Peyer's patch (tissue), 4 donors: ENCODE results near the gene SMG6. TPM values are rescaled to one million over a fixed set of nuclear protein-coding genes. Genes with fewer than 3 reads are reported as not detected.
A peak's percentile ranks its signal among the peaks of the same experiment; 100 is the strongest.

Source experiments
- DNase-seq, 3 donors: peaks; one replicate each; pipeline ENCODE4 v3.0.0-alpha.2; 2017 to 2019
- H3K27ac ChIP-seq, 4 donors: fragments of 200-600 bp; sonication (generic); one replicate each; pipeline ENCODE4 v1.5.1; 2016 to 2019
- H3K27me3 ChIP-seq, 2 donors: fragments of 200-600 bp; sonication (generic); one replicate each; pipeline ENCODE4 v1.5.1; 2019
- H3K36me3 ChIP-seq, 3 donors: fragments of 200-600 bp; sonication (generic); one replicate each; pipeline ENCODE4 v1.5.1; 2016 to 2019
- H3K4me1 ChIP-seq, 4 donors: fragments of 200-600 bp; sonication (generic); one replicate each; pipeline ENCODE4 v1.5.1; 2016 to 2019
- H3K4me3 ChIP-seq, 4 donors: fragments of 200-600 bp; sonication (generic); 1 replicate in 3 of 4; 2 replicates in 1 of 4; pipeline ENCODE4 v1.5.1; 2016 to 2019; ENCODE audit warnings: mild to moderate bottlenecking in 1 of 4
- H3K9me3 ChIP-seq, 4 donors: fragments of 200-600 bp; sonication (generic); one replicate each; pipeline ENCODE4 v1.5.1; 2016 to 2019; ENCODE audit warnings: mild to moderate bottlenecking in 1 of 4
- POLR2A ChIP-seq, 2 donors: fragments of 450-650 bp; IDR thresholded peaks; one replicate each; pipeline ENCODE4 v1.5.1; 2017; ENCODE audit warnings: antibody characterized with exemption in 2 of 2, mild to moderate bottlenecking in 2 of 2, moderate library complexity in 2 of 2
- total RNA-seq, 4 donors: library from RNA; depleted of rRNA; stranded (reverse); fragments of >200 nt; gene quantifications; one replicate each; pipeline ENCODE4 v1.1.0, GENCODE V29; 2016
- TF ChIP-seq, protein P1 (sequence below), 6 experiments: fragments of 450-650 bp in 4 of 6; fragments of 200-600 bp in 2 of 6; sonication (generic) in 1 of 6; IDR thresholded peaks; one replicate each; pipeline ENCODE4 v1.5.1; 2017 to 2019; ENCODE audit warnings: antibody characterized with exemption in 6 of 6, mild to moderate bottlenecking in 3 of 6, moderate library complexity in 1 of 6

SMG6 gene
- total RNA-seq, 4 donors from 2014 or later, result 33.3 to 139 (median 67.4) TPM

DNA sequence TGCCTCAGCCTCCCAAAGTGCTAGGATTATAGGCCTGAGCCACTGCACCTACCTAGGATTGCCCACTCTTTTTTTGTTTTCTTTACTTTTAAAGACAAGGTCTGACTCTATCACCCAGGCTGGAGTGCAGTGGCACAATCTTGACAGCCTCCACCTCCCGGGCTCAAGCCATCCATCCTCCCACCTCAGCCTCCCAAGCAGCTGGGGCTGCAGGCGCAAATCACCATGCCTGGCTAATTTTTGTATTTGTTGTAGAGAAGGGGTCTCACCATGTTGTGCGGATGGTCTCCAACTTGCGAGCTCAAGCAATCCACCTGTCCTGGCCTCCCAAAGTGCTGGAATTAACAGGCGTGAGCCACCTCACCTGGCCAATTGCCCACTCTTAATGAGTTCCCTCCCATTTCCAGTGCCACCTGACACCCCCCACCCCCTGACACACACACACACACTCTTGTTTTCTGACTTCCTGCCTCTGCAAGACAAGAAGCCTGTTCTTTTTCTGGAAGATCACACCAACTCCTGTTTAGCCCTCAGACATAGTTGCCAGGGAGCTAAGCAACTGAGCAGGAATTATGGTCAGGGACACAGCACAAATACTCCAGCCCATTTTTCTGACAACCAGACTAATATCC, 259.2 kb downstream of the SMG6 start:
- no peaks in the 10 kb centered on the region for H3K27me3 ChIP-seq
- no peak overlapping the region for H3K4me3 ChIP-seq
- no peak overlapping the region for H3K27ac ChIP-seq
- DNase-seq, result no peak
- H3K9me3 ChIP-seq, result no peaks in the 10 kb centered on the region
- peaks cover 0 to 7% (median 0%) of the 10 kb centered on the region in 3 donors for H3K36me3 ChIP-seq
- TF ChIP-seq, protein P1, sequence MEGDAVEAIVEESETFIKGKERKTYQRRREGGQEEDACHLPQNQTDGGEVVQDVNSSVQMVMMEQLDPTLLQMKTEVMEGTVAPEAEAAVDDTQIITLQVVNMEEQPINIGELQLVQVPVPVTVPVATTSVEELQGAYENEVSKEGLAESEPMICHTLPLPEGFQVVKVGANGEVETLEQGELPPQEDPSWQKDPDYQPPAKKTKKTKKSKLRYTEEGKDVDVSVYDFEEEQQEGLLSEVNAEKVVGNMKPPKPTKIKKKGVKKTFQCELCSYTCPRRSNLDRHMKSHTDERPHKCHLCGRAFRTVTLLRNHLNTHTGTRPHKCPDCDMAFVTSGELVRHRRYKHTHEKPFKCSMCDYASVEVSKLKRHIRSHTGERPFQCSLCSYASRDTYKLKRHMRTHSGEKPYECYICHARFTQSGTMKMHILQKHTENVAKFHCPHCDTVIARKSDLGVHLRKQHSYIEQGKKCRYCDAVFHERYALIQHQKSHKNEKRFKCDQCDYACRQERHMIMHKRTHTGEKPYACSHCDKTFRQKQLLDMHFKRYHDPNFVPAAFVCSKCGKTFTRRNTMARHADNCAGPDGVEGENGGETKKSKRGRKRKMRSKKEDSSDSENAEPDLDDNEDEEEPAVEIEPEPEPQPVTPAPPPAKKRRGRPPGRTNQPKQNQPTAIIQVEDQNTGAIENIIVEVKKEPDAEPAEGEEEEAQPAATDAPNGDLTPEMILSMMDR (IDR thresholded peaks at IDR 0.05), result no peak
- no peak for TF ChIP-seq POLR2A (IDR thresholded peaks at IDR 0.05)
- peaks cover 0 to 33% (median 14%) of the 10 kb centered on the region in 4 donors for H3K4me1 ChIP-seq

DNA sequence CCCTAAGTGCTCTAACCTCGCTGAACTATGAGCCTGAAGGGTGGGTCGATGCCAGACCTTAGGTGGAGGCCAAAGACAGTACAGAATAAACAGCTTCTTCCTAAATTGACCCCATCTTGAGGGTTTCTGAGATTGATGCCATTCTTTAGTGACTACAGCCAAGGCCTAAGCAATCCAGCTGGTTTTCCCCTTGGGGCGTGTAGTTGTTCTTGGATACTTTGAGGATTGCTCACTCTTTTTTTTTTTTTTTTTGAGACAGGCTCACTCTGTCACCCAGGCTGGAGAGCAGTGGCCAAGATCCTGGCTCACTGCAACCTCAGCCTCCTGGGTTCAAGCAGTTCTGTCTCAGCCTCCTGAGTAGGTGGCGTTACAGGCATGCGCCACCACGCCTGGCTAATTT, 259.8 kb downstream of the SMG6 start:
- Histone ChIP-seq H3K36me3 (peaks cover 0 to 7% (median 0%) of the 10 kb centered on the region in 3 donors), H3K4me3 (no peak overlapping the region), H3K27me3 (no peaks in the 10 kb centered on the region), H3K4me1 (peaks cover 0 to 27% (median 9%) of the 10 kb centered on the region in 4 donors), H3K27ac (no peak overlapping the region), H3K9me3 (no peaks in the 10 kb centered on the region)
- DNase-seq, result no peak
- TF ChIP-seq, protein P1 (IDR thresholded peaks at IDR 0.05), result no peak
- TF ChIP-seq POLR2A (IDR thresholded peaks at IDR 0.05), result no peak

DNA sequence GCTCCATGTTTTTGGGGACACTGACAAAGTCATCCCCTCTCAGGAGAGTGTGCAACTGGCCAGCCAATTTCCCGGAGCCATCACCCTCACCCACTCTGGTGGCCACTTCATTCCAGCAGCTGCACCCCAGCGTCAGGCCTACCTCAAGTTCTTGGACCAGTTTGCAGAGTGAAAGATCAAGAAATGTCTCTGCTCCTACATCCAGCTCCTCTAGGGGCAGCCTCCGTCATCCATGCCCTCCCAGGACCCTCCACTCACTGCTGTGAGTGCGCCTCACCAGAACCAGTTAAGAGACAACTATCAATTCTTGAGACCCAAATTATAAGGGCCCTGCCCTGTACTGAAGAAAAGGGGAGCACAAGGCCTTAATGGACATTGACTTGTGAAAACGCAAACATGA, 260.7 kb downstream of the SMG6 start:
- Histone ChIP-seq H3K4me3 (peak overlapping the region in 3 of 4 donors; percentile 79 to 97 (median 93)), H3K36me3 (peaks cover 0 to 13% (median 0%) of the 10 kb centered on the region in 3 donors), H3K9me3 (no peaks in the 10 kb centered on the region), H3K27me3 (no peaks in the 10 kb centered on the region), H3K4me1 (peaks cover 0 to 24% (median 8%) of the 10 kb centered on the region in 4 donors), H3K27ac (peak overlapping the region in 2 of 4 donors; percentile 83 to 93)
- DNase-seq, result no peak
- TF ChIP-seq, protein P1 (IDR thresholded peaks at IDR 0.05), result no peak
- TF ChIP-seq POLR2A (IDR thresholded peaks at IDR 0.05), result no peak

DNA sequence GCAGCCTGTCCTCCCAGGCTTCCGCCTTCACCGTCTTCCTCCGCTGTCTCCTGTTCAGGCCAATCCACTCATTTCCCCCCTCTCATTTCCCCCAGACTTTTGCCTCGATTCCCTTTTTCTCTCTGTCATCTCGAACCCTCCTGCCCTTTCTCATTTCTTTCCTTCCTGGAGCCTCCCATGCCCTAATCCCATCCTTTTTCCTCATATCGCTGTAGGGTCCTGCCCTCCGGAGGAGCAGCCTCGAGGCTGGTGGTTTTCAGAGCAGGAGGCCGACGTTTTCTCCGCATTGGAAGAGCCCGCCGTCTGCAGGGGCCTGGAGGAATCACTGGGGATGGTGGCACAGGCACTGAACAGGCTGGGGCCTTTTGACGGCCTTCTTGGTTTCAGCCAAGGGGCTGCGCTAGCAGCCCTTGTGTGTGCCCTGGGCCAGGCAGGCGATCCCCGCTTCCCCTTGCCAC, 261.2 kb downstream of the SMG6 start:
- Histone ChIP-seq H3K4me3 (peak overlapping the region; percentile 57 to 97 (median 86)), H3K36me3 (peaks cover 0 to 18% (median 0%) of the 10 kb centered on the region in 3 donors), H3K4me1 (peaks cover 0 to 24% (median 8%) of the 10 kb centered on the region in 4 donors), H3K27ac (peak overlapping the region; percentile 83 to 96 (median 91)), H3K27me3 (no peaks in the 10 kb centered on the region), H3K9me3 (no peaks in the 10 kb centered on the region)
- no peak for TF ChIP-seq POLR2A (IDR thresholded peaks at IDR 0.05)
- TF ChIP-seq, protein P1 (IDR thresholded peaks at IDR 0.05), result no peak
- DNase-seq, result no peak

DNA sequence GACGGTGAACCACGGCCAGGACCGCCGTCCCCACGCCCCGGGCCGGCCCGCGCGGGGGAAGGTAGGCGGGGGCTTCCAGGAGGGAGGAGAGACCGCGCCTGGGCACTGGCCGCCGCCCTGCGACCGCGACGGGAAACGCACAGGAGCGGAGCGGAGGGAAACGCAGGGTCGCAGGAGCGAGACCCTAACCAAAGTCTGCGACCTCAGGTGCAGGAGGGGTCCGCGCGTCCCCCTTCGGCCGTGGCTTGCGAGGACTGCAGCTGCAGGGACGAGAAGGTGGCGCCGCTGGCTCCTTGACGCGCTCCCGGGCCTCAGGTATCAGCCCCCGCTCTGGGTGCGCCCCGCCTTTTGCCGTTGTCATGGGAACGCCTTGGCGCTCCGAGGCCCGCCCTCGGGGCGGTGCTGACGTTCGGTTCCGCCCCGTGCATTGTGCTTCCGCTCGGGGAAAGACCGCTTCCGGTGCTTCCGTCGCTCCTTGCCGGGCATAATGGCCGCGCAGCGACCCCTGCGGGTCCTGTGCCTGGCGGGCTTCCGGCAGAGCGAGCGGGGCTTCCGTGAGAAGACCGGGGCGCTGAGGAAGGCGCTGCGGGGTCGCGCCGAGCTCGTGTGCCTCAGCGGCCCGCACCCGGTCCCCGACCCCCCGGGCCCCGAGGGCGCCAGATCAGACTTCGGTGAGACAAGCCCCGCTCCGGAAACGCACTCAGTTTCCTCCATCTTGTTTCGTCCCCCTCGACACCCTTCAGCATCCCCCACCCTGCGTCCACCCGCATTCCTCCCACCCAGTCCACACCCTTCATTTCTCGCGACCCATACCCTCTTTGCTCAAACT, 261.8 kb downstream of the SMG6 start, which contains the start of gene OVCA2:
Gene OVCA2 (plus strand): TSS at position 462 of the 829 bp plus-strand sequence. CDS start 26 bp downstream, at position 488.
- DNase-seq, result peak; percentile 95 to 98 (median 96)
- TF ChIP-seq, protein P1 (IDR thresholded peaks at IDR 0.05), result peak; percentile 42 to 67 (median 49)
- peak; percentile 38 to 49 for TF ChIP-seq POLR2A (IDR thresholded peaks at IDR 0.05)
- H3K9me3 ChIP-seq, result no peaks in the 10 kb centered on the region
- H3K27ac ChIP-seq, result peak within 1 kb of the TSS; percentile 83 to 96 (median 91)
- H3K4me3 ChIP-seq, result peak within 1 kb of the TSS; percentile 57 to 97 (median 86)
- peaks cover 0 to 24% (median 8%) of the 10 kb centered on the region in 4 donors for H3K4me1 ChIP-seq
- peaks cover 0 to 24% (median 0%) of the 10 kb centered on the region in 3 donors for H3K36me3 ChIP-seq
- no peaks in the 10 kb centered on the region for H3K27me3 ChIP-seq
